ENCODE data around the gene LRP4.

Gene LRP4

GRCh38 chr11:46906609-46907041 is 11.7 kb downstream of the LRP4 start:
- TF ChIP-seq CTCF (IDR thresholded peaks at IDR 0.05; ENCODE audit: extremely low read depth, missing control alignments): no peak
- no peak for DNase-seq (ENCODE audit: low spot score)

- no peak for TF ChIP-seq CTCF (IDR thresholded peaks at IDR 0.05; ENCODE audit: extremely low read depth, missing control alignments)
- DNase-seq (ENCODE audit: low spot score): no peak
These were observed 12.5 kb downstream of the LRP4 start for GRCh38 chr11:46905806-46906205.

- no peak for DNase-seq (ENCODE audit: low spot score)
- TF ChIP-seq CTCF (IDR thresholded peaks at IDR 0.05; ENCODE audit: extremely low read depth, missing control alignments): no peak
These were observed 14.5 kb downstream of the LRP4 start for GRCh38 chr11:46903846-46904245.

GRCh38 chr11:46902694-46903093 is 15.7 kb downstream of the LRP4 start:
- no peak for DNase-seq (ENCODE audit: low spot score)
- no peak for TF ChIP-seq CTCF (IDR thresholded peaks at IDR 0.05; ENCODE audit: extremely low read depth, missing control alignments)

- no peak for TF ChIP-seq CTCF (IDR thresholded peaks at IDR 0.05; ENCODE audit: extremely low read depth, missing control alignments)
- DNase-seq (ENCODE audit: low spot score): no peak
These were observed 17.2 kb downstream of the LRP4 start for GRCh38 chr11:46901156-46901555.

- no peak for DNase-seq (ENCODE audit: low spot score)
These were observed 18.1 kb downstream of the LRP4 start for GRCh38 chr11:46900091-46900746.

More at GRCh38 chr11:46900091-46900746, 18.1 kb downstream of the LRP4 start:
- no peak for TF ChIP-seq CTCF (IDR thresholded peaks at IDR 0.05; ENCODE audit: extremely low read depth, missing control alignments)

All from GM20000 (cell line).